Activated CD4-positive, alpha-beta memory T cell treated with anti-CD3 and anti-CD28 coated beads, Interleukin-2, amount 10 ng/mL, durations not matched to agents 7 days and 5 days (primary cell): ENCODE results near the gene MICA. TPM values are rescaled to one million over a fixed set of nuclear protein-coding genes. Genes with fewer than 3 reads are reported as not detected.
A peak's percentile ranks its signal among the peaks of the same experiment; 100 is the strongest.
"Not testable (repeated sequence)": the region's sequence is repeated elsewhere in the genome, so short reads cannot be mapped to it uniquely, and the experiment has no call there.

Source experiments
- CTCF ChIA-PET: fragments of 350-600 bp; sonication (Branson Sonifier 250); formaldehyde crosslinking; loops from one replicate; lab custom pipeline; 2021; ENCODE audit warnings: antibody characterized with exemption, inconsistent platforms; lab: Charles Lee
- POLR2A ChIA-PET: fragments of 350-600 bp; sonication (Branson Sonifier 250); formaldehyde crosslinking; loops from one replicate; lab custom pipeline; 2021; ENCODE audit warnings: antibody characterized with exemption; lab: Charles Lee
- DNase-seq: peaks from one replicate; pipeline ENCODE4 v3.0.0-alpha.2; 2020
- H3K27ac Mint-ChIP-seq: one replicate; pipeline ENCODE4 v1.8.0; 2021; ENCODE audit warnings: mild to moderate bottlenecking, mixed read lengths
- H3K27me3 Mint-ChIP-seq: one replicate; pipeline ENCODE4 v1.8.0; 2021; ENCODE audit warnings: mixed read lengths
- H3K36me3 Mint-ChIP-seq: one replicate; pipeline ENCODE4 v1.8.0; 2021; ENCODE audit warnings: low read depth, mixed read lengths
- H3K4me1 Mint-ChIP-seq: one replicate; pipeline ENCODE4 v1.8.0; 2021; ENCODE audit warnings: mixed read lengths
- H3K4me3 Mint-ChIP-seq: one replicate; pipeline ENCODE4 v1.8.0; 2021; ENCODE audit warnings: mild to moderate bottlenecking, mixed read lengths
- H3K9me3 Mint-ChIP-seq: one replicate; pipeline ENCODE4 v1.8.0; 2021; ENCODE audit warnings: mixed read lengths
- total RNA-seq, 2 experiments: library from RNA; stranded (reverse); gene quantifications; one replicate each; pipeline ENCODE4 v1.2.3, GENCODE V29; 2021

The MICA gene
- total RNA-seq, 2 experiments from 2014 or later = 12.0 to 12.3 TPM

DNA sequence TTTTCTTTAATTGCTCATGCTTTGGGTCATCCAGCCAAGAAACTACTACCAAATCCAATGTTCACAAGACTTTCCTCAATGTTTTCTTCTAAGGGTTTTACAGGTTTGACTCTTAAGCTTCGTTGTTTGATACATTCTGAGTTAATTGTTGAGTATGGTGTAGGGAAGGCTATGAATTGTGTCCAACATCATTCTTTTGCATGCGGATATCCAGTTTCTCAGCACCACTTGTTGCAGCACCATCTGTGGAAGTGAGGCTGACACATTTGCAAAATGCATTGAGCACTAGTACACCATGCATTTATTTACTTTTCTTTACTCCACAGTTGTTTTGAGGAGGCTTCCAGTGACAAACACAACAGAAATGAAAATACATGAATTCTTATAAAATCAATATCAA lies 17.2 kb downstream of the MICA start:
- ChIA-PET POLR2A (no interaction called here), CTCF (interaction anchor here (1.4 to 1.6 kb wide), 2 partner anchors 11 to 22 kb away, joined by 3 to 7 read pairs; no protein-coding TSS in a partner anchor)
- no peak overlapping the region for H3K27ac Mint-ChIP-seq
- H3K27me3 Mint-ChIP-seq = peaks cover 12% of the 10 kb centered on the region
- peaks cover 27% of the 10 kb centered on the region for H3K36me3 Mint-ChIP-seq
- no peak for DNase-seq
- no peaks in the 10 kb centered on the region for H3K9me3 Mint-ChIP-seq
- no peaks in the 10 kb centered on the region for H3K4me1 Mint-ChIP-seq
- H3K4me3 Mint-ChIP-seq = no peak overlapping the region

DNA sequence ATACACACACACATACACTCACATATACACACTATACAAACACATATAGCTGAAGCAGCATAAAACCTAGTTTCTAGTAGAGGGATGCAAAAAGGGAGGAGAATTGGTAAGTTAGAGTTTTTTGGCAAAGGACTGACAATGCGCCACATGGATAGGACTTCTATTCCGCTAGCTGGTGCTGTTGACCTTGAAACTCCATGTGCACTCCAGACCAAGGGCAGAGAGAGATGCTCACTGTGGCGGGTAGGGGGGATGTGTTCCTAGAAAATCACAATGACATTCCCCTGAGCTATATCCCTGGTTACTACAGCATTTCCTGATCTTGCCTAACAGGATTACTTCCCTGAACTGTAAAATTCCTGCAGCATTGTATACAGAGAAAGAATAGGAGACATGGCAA lies 19.2 kb downstream of the MICA start:
- Mint-ChIP-seq H3K4me1 (no peaks in the 10 kb centered on the region), H3K36me3 (peaks cover 9% of the 10 kb centered on the region), H3K27ac (no peak overlapping the region), H3K4me3 (no peak overlapping the region), H3K9me3 (no peaks in the 10 kb centered on the region), H3K27me3 (peaks cover 23% of the 10 kb centered on the region)
- ChIA-PET CTCF (no interaction called here), POLR2A (interaction anchor here (1.1 to 1.3 kb wide), 2 partner anchors 9 to 19 kb away, joined by 3 to 4 read pairs; partner anchors contain the start of gene MICA)
- DNase-seq = no peak

DNA sequence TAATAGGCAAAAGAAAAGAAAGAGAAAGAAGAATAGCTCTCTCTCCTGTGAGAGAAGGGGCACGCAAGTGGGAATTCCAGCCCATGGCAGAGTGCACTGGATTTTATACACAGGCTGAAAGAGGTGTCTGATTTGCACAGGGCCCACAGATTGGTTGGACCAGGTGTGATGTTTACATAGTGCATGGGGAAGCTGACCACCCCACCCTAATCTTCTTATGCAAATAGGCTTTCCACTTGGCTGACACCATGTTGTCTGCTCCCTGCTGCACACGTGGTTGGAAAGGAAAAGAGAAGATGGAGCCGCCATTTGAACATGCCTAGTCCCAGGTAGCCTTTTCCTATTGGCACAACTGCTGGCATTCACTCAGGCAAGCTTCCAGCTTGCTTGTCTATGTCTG lies 20.2 kb downstream of the MICA start:
- CTCF ChIA-PET = no interaction called here
- peaks cover 23% of the 10 kb centered on the region for H3K27me3 Mint-ChIP-seq
- POLR2A ChIA-PET = interaction anchor here (1.3 kb wide), 1 partner anchor 8 kb away, joined by 4 read pairs; no protein-coding TSS in a partner anchor

DNA sequence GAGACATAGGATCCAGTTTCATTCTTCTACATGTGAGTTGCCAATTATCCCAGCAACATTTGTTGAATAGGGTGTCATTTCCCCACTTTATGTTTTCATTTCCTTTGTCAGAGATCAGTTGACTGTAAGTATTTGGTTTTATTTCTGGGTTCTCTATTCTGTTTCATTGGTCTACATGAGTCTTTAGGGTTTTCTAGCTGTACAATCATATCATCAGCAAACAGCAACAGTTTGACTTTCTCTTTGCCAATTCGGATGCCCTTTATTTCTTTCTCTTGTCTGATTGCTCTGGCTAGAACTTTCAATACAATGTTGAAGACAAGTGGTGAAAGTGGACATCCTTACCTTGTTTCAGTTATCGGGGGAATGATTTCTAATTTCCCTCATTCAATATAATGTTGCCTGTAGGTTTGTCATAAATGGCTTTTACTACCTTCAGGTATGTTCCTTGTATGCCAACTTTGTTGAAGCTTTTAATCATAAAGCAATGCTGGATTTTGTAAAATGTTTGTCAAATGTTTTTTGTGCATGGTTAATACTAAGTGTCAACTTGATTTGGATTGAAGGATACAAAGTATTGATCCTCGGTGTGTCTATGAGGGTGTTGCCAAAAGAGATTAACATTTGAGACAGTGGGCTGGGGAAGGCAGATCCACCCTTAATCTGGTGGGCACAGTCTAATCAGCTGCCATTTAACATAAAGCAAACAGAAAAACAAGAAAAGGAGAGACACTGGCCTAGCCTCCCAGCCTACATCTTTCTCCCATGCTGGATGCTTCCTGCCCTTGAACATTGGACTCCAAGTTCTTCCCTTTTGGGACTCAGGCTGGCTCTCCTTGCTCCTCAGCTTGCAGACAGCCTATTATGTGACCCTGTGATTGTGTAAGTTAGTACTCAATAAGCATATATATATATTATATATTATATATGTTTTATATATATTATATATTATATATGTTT lies 23.3 kb downstream of the MICA start:
- CTCF ChIA-PET = no interaction called here
- Mint-ChIP-seq H3K36me3 (no peaks in the 10 kb centered on the region), H3K9me3 (no peaks in the 10 kb centered on the region), H3K4me3 (no peak overlapping the region), H3K27ac (no peak overlapping the region), H3K27me3 (peaks cover 23% of the 10 kb centered on the region), H3K4me1 (no peaks in the 10 kb centered on the region)
- POLR2A ChIA-PET = no interaction called here
- DNase-seq = no peak

More for the DNA sequence above, 20.2 kb downstream of the MICA start:
- no peaks in the 10 kb centered on the region for H3K9me3 Mint-ChIP-seq
- no peak overlapping the region for H3K4me3 Mint-ChIP-seq
- no peaks in the 10 kb centered on the region for H3K4me1 Mint-ChIP-seq
- no peak overlapping the region for H3K27ac Mint-ChIP-seq
- H3K36me3 Mint-ChIP-seq = peaks cover 2% of the 10 kb centered on the region
- no peak for DNase-seq

DNA sequence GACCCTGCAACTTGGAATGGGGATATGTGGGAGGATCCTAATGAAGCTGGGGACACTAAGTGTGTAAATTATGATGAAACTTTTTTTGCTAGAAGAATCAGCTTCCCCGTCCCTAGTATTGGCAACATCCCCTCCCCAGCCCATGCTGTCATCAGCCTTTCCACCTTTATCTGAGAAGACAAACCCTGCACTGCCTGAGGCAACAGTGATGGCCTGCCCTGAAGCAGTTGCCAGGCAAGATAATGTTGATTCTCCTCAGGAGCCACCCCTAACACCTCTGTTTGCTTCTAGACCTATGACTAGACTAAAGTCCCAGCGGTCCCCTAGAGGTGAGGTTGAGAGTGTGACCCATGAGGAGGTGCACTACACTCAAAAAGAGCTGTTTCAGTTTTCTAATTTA lies 27.1 kb downstream of the MICA start:
- H3K27ac Mint-ChIP-seq = no peak overlapping the region
- ChIA-PET CTCF (interaction anchor here (0.6 to 2.6 kb wide), 6 partner anchors 9 to 50 kb away, joined by 3 to 8 read pairs (median 3); no protein-coding TSS in a partner anchor), POLR2A (interaction anchor here (1.4 kb wide), 1 partner anchor 8 kb away, joined by 4 read pairs; no protein-coding TSS in a partner anchor)
- no peaks in the 10 kb centered on the region for H3K4me1 Mint-ChIP-seq
- no peak for DNase-seq
- no peaks in the 10 kb centered on the region for H3K36me3 Mint-ChIP-seq
- H3K4me3 Mint-ChIP-seq = no peak overlapping the region
- peaks cover 22% of the 10 kb centered on the region for H3K27me3 Mint-ChIP-seq
- H3K9me3 Mint-ChIP-seq = no peaks in the 10 kb centered on the region

DNA sequence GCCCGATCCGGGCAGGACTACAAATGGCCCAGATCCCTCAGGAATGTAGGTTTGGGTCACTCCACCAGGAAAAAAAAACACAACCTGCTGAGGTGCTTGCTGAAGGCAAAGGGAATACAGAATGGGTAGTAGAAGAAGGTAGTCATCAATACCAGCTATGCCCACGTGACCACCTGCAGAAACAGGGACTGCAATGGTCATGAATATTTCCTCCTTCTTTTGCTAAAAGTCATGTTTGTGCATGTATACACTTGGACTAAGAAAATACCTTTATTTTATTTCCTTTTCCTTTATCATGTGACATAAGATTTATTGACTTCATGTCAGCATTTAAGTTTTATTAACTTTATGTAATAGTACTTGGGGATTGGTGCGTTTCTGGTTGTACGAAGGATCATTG lies 31.7 kb downstream of the MICA start:
- H3K27ac Mint-ChIP-seq, H3K4me3 Mint-ChIP-seq, H3K36me3 Mint-ChIP-seq, DNase-seq, CTCF ChIA-PET, H3K4me1 Mint-ChIP-seq, POLR2A ChIA-PET, H3K9me3 Mint-ChIP-seq: not testable (repeated sequence)
- peaks cover 42% of the 10 kb centered on the region for H3K27me3 Mint-ChIP-seq

DNA sequence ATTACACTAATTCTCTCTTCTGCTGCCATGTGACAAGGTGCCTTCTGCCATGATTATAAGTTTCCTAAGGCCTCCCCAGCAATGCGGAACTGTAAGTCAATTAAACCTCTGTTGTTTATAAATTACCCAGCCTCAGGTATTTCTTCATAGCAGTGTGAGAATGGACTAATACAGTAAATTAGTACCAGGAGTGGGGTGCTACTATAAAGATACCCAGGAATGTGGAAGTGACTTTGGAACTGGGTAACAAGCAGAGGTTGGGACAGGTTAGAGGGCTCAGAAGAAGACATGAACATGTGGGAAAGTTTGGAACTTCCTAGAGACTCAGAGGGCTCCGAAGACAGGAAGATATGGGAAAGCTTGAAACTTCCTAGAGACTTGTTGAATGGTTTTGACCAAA lies 34.8 kb downstream of the MICA start:
- DNase-seq = no peak
- no peak overlapping the region for H3K4me3 Mint-ChIP-seq
- peaks cover 59% of the 10 kb centered on the region for H3K27me3 Mint-ChIP-seq
- H3K36me3 Mint-ChIP-seq = peaks cover 5% of the 10 kb centered on the region
- H3K9me3 Mint-ChIP-seq = peaks cover 6% of the 10 kb centered on the region
- H3K27ac Mint-ChIP-seq = no peak overlapping the region
- CTCF ChIA-PET = no interaction called here
- H3K4me1 Mint-ChIP-seq = peaks cover 5% of the 10 kb centered on the region
- POLR2A ChIA-PET = no interaction called here

DNA sequence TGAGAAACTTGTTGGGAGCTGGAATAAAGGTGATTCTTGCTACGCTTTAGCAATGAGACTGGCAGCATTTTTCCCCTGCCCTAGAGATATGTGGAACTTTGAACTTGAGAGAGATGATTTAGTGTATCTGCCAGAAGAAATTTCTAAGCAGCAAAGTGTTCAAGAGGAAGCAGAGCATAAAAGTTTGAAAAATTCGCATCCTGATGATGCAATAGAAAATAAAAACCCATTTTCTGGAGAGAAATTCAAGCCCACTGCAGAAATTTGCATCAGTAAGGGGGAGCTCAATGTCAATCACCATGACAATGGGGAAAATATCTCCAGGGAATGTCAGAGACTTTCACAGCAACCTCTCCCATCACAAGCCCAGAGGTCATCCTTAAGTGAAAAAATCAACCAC lies 35.3 kb downstream of the MICA start:
- H3K27me3 Mint-ChIP-seq = peaks cover 60% of the 10 kb centered on the region
- no peak for DNase-seq
- H3K27ac Mint-ChIP-seq = no peak overlapping the region
- CTCF ChIA-PET = interaction anchor here (1.8 kb wide), 1 partner anchor 36 kb away, joined by 4 read pairs; the partner anchor contains the start of gene MICA
- H3K36me3 Mint-ChIP-seq = peaks cover 5% of the 10 kb centered on the region
- H3K4me1 Mint-ChIP-seq = peaks cover 5% of the 10 kb centered on the region
- POLR2A ChIA-PET = interaction anchor here (0.6 kb wide), 1 partner anchor 181 kb away, joined by 3 read pairs; no protein-coding TSS in a partner anchor
- no peak overlapping the region for H3K4me3 Mint-ChIP-seq
- H3K9me3 Mint-ChIP-seq = peaks cover 6% of the 10 kb centered on the region

DNA sequence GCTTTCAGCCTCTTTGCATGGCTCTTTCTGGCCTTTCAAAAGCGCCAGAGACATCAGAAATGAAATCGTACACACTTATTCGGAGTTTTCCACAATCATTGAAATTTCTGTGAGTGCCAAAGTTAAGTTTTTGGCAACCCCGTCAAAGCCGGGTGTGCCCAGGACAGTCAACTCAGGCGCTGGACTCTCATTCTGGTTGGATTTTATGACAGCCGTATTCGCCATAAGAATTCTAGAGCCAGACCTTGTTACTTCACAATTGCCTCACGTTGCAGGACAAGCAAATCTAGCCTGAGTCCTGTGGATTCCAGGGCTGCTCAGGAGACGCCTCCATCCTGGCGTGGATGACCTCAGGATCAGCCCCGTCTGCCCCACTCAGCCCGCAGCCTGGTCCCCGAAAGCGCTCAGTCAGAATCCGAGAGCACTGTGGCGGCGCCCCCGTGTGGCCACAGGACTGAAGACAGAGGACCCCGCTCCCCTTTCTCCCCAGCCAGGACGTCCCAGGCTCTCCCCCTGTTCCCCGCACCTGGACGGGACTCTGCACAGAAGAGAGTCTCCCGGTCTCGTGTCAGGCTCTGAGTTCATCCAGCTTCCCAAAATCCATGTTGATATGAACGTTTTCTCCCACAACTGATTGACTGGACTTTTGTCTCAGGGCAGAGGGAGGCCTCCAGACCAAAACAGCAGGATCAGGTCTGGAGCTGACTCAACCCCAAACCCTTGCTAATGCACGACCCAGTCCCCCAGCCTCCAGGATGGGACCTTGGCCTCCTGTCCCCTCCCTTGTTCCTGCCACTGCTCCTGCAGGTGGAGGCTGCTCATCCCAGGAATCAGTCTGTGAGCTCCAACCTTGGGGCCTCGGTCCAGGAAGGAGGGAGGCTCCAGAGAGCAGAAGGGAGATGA lies 38.2 kb downstream of the MICA start:
- H3K36me3 Mint-ChIP-seq = peaks cover 5% of the 10 kb centered on the region
- ChIA-PET CTCF (interaction anchor here (0.7 to 2.2 kb wide), 14 partner anchors 10 to 826 kb away, joined by 3 to 46 read pairs (median 4); partner anchors contain the start of gene MICA), POLR2A (interaction anchor here (0.7 to 1.3 kb wide), 2 partner anchors 41 to 56 kb away, joined by 3 to 9 read pairs; partner anchors contain the start of gene MICB)
- H3K4me1 Mint-ChIP-seq = peaks cover 5% of the 10 kb centered on the region
- no peak overlapping the region for H3K4me3 Mint-ChIP-seq
- H3K9me3 Mint-ChIP-seq = peaks cover 6% of the 10 kb centered on the region
- H3K27ac Mint-ChIP-seq = no peak overlapping the region
- DNase-seq = peak; percentile 82
- H3K27me3 Mint-ChIP-seq = peaks cover 67% of the 10 kb centered on the region

DNA sequence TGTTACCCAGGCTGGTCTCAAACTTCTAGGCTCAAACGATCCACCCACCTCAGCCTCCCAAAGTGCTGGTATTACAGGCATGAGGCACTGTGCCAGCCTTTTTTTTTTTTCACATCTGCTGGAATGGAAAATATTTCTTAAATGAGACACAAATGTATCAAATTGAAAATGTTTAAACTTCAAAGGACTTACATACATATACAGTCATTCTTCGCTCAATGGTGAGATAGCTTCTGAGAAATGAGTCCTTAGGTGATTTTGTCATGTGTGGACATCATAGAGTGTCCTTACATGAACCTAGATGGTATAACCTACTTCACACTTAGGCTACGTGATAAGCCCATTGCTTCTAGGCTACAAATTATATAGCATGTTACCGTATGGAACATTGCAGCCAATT lies 43.1 kb downstream of the MICA start:
- POLR2A ChIA-PET = no interaction called here
- Mint-ChIP-seq H3K27ac (no peak overlapping the region), H3K9me3 (no peaks in the 10 kb centered on the region), H3K27me3 (peaks cover 53% of the 10 kb centered on the region), H3K36me3 (no peaks in the 10 kb centered on the region), H3K4me3 (no peak overlapping the region), H3K4me1 (peaks cover 4% of the 10 kb centered on the region)
- no peak for DNase-seq
- CTCF ChIA-PET = no interaction called here

DNA sequence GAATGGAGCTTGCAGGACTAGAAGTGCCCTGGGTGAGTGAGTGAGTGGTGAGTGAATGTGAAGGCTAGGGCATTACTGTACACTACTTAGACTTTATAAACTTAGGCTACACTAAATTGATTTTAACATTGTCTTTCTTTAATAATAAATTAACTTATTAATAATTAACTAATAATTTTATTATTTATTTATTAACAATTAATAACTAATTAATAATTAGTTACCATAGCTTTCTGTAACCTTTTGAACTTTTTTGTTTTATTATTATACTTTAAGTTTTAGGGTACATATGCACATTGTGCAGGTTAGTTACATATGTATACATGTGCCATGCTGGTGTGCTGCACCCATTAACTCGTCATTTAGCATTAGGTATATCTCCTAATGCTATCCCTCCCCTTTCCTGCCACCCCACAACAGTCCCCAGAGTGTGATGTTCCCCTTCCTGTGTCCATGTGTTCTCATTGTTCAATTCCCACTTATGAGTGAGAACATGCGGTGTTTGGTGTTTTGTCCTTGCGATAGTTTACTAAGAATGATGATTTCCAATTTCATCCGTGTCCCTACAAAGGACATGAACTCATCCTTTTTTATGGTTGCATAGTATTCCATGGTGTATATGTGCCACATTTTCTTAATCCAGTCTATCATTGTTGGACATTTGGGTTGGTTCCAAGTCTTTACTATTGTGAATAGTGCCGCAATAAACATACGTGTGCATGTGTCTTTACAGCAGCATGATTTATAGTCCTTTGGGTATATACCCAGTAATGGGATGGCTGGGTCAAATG lies 43.8 kb downstream of the MICA start:
- POLR2A ChIA-PET = not testable (repeated sequence)
- H3K27me3 Mint-ChIP-seq = peaks cover 57% of the 10 kb centered on the region

DNA sequence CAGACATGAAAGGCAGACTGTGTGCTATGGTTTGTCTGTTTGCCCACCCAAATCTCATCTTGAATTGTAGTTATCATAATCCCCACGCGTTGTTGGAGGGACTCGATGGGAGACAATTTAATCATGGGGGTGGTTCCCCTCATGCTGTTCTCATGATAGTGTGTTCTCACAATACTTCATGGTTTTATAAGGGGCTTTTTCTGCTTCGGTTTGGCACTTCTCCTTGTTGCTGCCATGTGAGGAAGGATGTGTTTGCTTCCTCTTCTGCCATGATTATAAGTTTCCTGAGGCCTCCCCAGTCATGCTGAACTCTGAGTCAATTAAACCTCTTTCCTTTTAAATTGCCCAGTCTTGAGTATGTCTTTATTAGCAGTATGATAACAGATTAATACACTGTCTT lies 47.4 kb downstream of the MICA start:
- no peak overlapping the region for H3K4me3 Mint-ChIP-seq
- H3K36me3 Mint-ChIP-seq = no peaks in the 10 kb centered on the region
- no peak for DNase-seq
- H3K9me3 Mint-ChIP-seq = no peaks in the 10 kb centered on the region
- ChIA-PET POLR2A (no interaction called here), CTCF (no interaction called here)
- no peak overlapping the region for H3K27ac Mint-ChIP-seq
- peaks cover 44% of the 10 kb centered on the region for H3K27me3 Mint-ChIP-seq
- no peaks in the 10 kb centered on the region for H3K4me1 Mint-ChIP-seq

More for the DNA sequence above, 43.8 kb downstream of the MICA start:
- CTCF ChIA-PET, H3K4me1 Mint-ChIP-seq, H3K36me3 Mint-ChIP-seq, DNase-seq, H3K4me3 Mint-ChIP-seq, H3K9me3 Mint-ChIP-seq, H3K27ac Mint-ChIP-seq: not testable (repeated sequence)
